T-helper 1 cell treated with Interleukin-12 subunit alpha and Interleukin-12 subunit beta and Interleukin-4 antibody, amounts not matched to agents 30 μg/mL and 1 μg/mL, for 36 hours (primary cell): ENCODE measurements around the gene HSPB6.

Experiments used
- H3K27ac Mint-ChIP-seq: one replicate; pipeline ENCODE4 v1.8.0; 2021; ENCODE audit warnings: mild to moderate bottlenecking, mixed read lengths
- H3K27me3 Mint-ChIP-seq: one replicate; pipeline ENCODE4 v1.8.0; 2021; ENCODE audit warnings: low read depth, mixed read lengths
- H3K36me3 Mint-ChIP-seq: one replicate; pipeline ENCODE4 v1.8.0; 2021; ENCODE audit warnings: low read depth, mixed read lengths
- H3K4me1 Mint-ChIP-seq: one replicate; pipeline ENCODE4 v1.8.0; 2021; ENCODE audit warnings: low read depth, mixed read lengths
- H3K4me3 Mint-ChIP-seq: one replicate; pipeline ENCODE4 v1.8.0; 2021; ENCODE audit warnings: mild to moderate bottlenecking, moderate library complexity, mixed read lengths
- H3K9me3 Mint-ChIP-seq: one replicate; pipeline ENCODE4 v1.8.0; 2021; ENCODE audit warnings: mixed read lengths

HSPB6 gene

GRCh38 chr19:35738887-35739229 is 18.0 kb downstream of the HSPB6 start:
- H3K4me1 Mint-ChIP-seq, result peaks cover 26% of the 10 kb centered on the region
- peak overlapping the region; percentile 45 for H3K27ac Mint-ChIP-seq
- H3K9me3 Mint-ChIP-seq, result no peaks in the 10 kb centered on the region
- H3K36me3 Mint-ChIP-seq, result peaks cover 31% of the 10 kb centered on the region
- H3K27me3 Mint-ChIP-seq, result no peaks in the 10 kb centered on the region
- H3K4me3 Mint-ChIP-seq, result peak overlapping the region; percentile 37

- peak overlapping the region; percentile 37 for H3K4me3 Mint-ChIP-seq
- H3K27ac Mint-ChIP-seq, result peak overlapping the region; percentile 45
- H3K36me3 Mint-ChIP-seq, result peaks cover 34% of the 10 kb centered on the region
- no peaks in the 10 kb centered on the region for H3K9me3 Mint-ChIP-seq
- no peaks in the 10 kb centered on the region for H3K27me3 Mint-ChIP-seq
- peaks cover 23% of the 10 kb centered on the region for H3K4me1 Mint-ChIP-seq
Observed at GRCh38 chr19:35738021-35738886, 18.6 kb downstream of the HSPB6 start.

GRCh38 chr19:35736913-35737886 is 19.6 kb downstream of the HSPB6 start:
- no peak overlapping the region for H3K27ac Mint-ChIP-seq
- no peaks in the 10 kb centered on the region for H3K9me3 Mint-ChIP-seq
- H3K36me3 Mint-ChIP-seq, result peaks cover 30% of the 10 kb centered on the region

GRCh38 chr19:35734889-35735288 is 21.9 kb downstream of the HSPB6 start:
- no peaks in the 10 kb centered on the region for H3K9me3 Mint-ChIP-seq
- H3K36me3 Mint-ChIP-seq, result peaks cover 43% of the 10 kb centered on the region
- H3K27me3 Mint-ChIP-seq, result no peaks in the 10 kb centered on the region
- no peak overlapping the region for H3K27ac Mint-ChIP-seq
- H3K4me1 Mint-ChIP-seq, result peaks cover 7% of the 10 kb centered on the region
- no peak overlapping the region for H3K4me3 Mint-ChIP-seq

More at GRCh38 chr19:35736913-35737886, 19.6 kb downstream of the HSPB6 start:
- H3K27me3 Mint-ChIP-seq, result no peaks in the 10 kb centered on the region
- no peak overlapping the region for H3K4me3 Mint-ChIP-seq
- peaks cover 16% of the 10 kb centered on the region for H3K4me1 Mint-ChIP-seq

GRCh38 chr19:35734273-35734672 is 22.6 kb downstream of the HSPB6 start:
- Mint-ChIP-seq H3K36me3 (peaks cover 43% of the 10 kb centered on the region), H3K4me3 (no peak overlapping the region), H3K4me1 (peaks cover 9% of the 10 kb centered on the region), H3K27ac (peak overlapping the region; percentile 17), H3K27me3 (no peaks in the 10 kb centered on the region), H3K9me3 (no peaks in the 10 kb centered on the region)

GRCh38 chr19:35733180-35734125 is 23.4 kb downstream of the HSPB6 start:
- Mint-ChIP-seq H3K36me3 (peaks cover 43% of the 10 kb centered on the region), H3K4me3 (no peak overlapping the region), H3K27ac (no peak overlapping the region), H3K4me1 (peaks cover 9% of the 10 kb centered on the region), H3K27me3 (no peaks in the 10 kb centered on the region), H3K9me3 (no peaks in the 10 kb centered on the region)

GRCh38 chr19:35732540-35733179 is 24.2 kb downstream of the HSPB6 start:
- no peak overlapping the region for H3K27ac Mint-ChIP-seq
- H3K4me1 Mint-ChIP-seq, result peaks cover 9% of the 10 kb centered on the region
- peaks cover 48% of the 10 kb centered on the region for H3K36me3 Mint-ChIP-seq

GRCh38 chr19:35731779-35732405 is 24.9 kb downstream of the HSPB6 start:
- H3K4me1 Mint-ChIP-seq, result peaks cover 7% of the 10 kb centered on the region
- H3K4me3 Mint-ChIP-seq, result no peak overlapping the region
- no peaks in the 10 kb centered on the region for H3K27me3 Mint-ChIP-seq
- no peaks in the 10 kb centered on the region for H3K9me3 Mint-ChIP-seq
- H3K36me3 Mint-ChIP-seq, result peaks cover 51% of the 10 kb centered on the region
- H3K27ac Mint-ChIP-seq, result no peak overlapping the region

More at GRCh38 chr19:35732540-35733179, 24.2 kb downstream of the HSPB6 start:
- H3K4me3 Mint-ChIP-seq, result no peak overlapping the region
- no peaks in the 10 kb centered on the region for H3K27me3 Mint-ChIP-seq
- H3K9me3 Mint-ChIP-seq, result no peaks in the 10 kb centered on the region

- no peak overlapping the region for H3K27ac Mint-ChIP-seq
- no peak overlapping the region for H3K4me3 Mint-ChIP-seq
- no peaks in the 10 kb centered on the region for H3K27me3 Mint-ChIP-seq
- H3K36me3 Mint-ChIP-seq, result peaks cover 48% of the 10 kb centered on the region
- peaks cover 4% of the 10 kb centered on the region for H3K4me1 Mint-ChIP-seq
- H3K9me3 Mint-ChIP-seq, result no peaks in the 10 kb centered on the region
Observed at GRCh38 chr19:35731353-35731752, 25.5 kb downstream of the HSPB6 start.

GRCh38 chr19:35730326-35730725 is 26.5 kb downstream of the HSPB6 start:
- Mint-ChIP-seq H3K27ac (no peak overlapping the region), H3K36me3 (peaks cover 52% of the 10 kb centered on the region), H3K27me3 (no peaks in the 10 kb centered on the region), H3K4me1 (peaks cover 2% of the 10 kb centered on the region), H3K9me3 (no peaks in the 10 kb centered on the region), H3K4me3 (no peak overlapping the region)

GRCh38 chr19:35729763-35730162 is 27.1 kb downstream of the HSPB6 start:
- Mint-ChIP-seq H3K27ac (no peak overlapping the region), H3K9me3 (no peaks in the 10 kb centered on the region), H3K27me3 (no peaks in the 10 kb centered on the region), H3K36me3 (peaks cover 54% of the 10 kb centered on the region), H3K4me3 (no peak overlapping the region), H3K4me1 (peaks cover 2% of the 10 kb centered on the region)

- peaks cover 53% of the 10 kb centered on the region for H3K36me3 Mint-ChIP-seq
Observed at GRCh38 chr19:35729021-35729420, 27.8 kb downstream of the HSPB6 start.

More at GRCh38 chr19:35729021-35729420, 27.8 kb downstream of the HSPB6 start:
- Mint-ChIP-seq H3K27me3 (no peaks in the 10 kb centered on the region), H3K4me1 (peaks cover 2% of the 10 kb centered on the region), H3K27ac (no peak overlapping the region), H3K4me3 (no peak overlapping the region), H3K9me3 (no peaks in the 10 kb centered on the region)
